T-helper 2 cell treated with Interferon-gamma antibody and Interleukin-4, amounts not matched to agents 100 ng/mL and 5 ng/mL, for 36 hours (primary cell): ENCODE measurements around the gene SMPD1. TPM values are rescaled to one million over a fixed set of nuclear protein-coding genes. Genes with fewer than 3 reads are reported as not detected.

Source experiments
- total RNA-seq: library from RNA; stranded (reverse); gene quantifications from 2 replicates; pipeline ENCODE4 v1.2.3, GENCODE V29; 2022

Gene SMPD1
- total RNA-seq, 1 donor from 2014 or later, result 46.5 TPM

Other genes starting within 250 kb of the SMPD1 start
- not detected in 2 replicates for gene OR52B2, start 220.1 kb upstream of the SMPD1 start, total RNA-seq
- gene OR52W1, start 191.2 kb upstream of the SMPD1 start, total RNA-seq, result not detected in 2 replicates
- not detected in 2 replicates for gene C11orf42, start 184.9 kb upstream of the SMPD1 start, total RNA-seq
- gene FHIP1B, start 155.8 kb upstream of the SMPD1 start, total RNA-seq, result 20.5 and 22.2 TPM in 2 replicates
- gene CNGA4, start 151.4 kb upstream of the SMPD1 start, total RNA-seq, result 0.16 and 0.23 TPM in 2 replicates
- gene CCKBR, start 130.6 kb upstream of the SMPD1 start, total RNA-seq, result not detected in 2 replicates
- gene CAVIN3, start 70.0 kb upstream of the SMPD1 start, total RNA-seq, result 6.2 and 6.8 TPM in 2 replicates
- gene APBB1, start 28.6 kb downstream of the SMPD1 start, total RNA-seq, result 51.1 and 53.9 TPM in 2 replicates
- gene HPX, start 50.5 kb downstream of the SMPD1 start, total RNA-seq, result 0.18 and 0.36 TPM in 2 replicates
- 7.5 and 10.7 TPM in 2 replicates for gene TRIM3, start 83.5 kb downstream of the SMPD1 start, total RNA-seq
- 41.1 and 41.3 TPM in 2 replicates for gene ARFIP2, start 90.9 kb downstream of the SMPD1 start, total RNA-seq
- 32.5 and 33.9 TPM in 2 replicates for gene TIMM10B, start 91.0 kb downstream of the SMPD1 start, total RNA-seq
- 20.1 and 21.2 TPM in 2 replicates for gene DNHD1, start 106.8 kb downstream of the SMPD1 start, total RNA-seq
- 26.9 and 31.4 TPM in 2 replicates for gene RRP8, start 213.1 kb downstream of the SMPD1 start, total RNA-seq
- gene ILK, start 213.3 kb downstream of the SMPD1 start, total RNA-seq, result 128 and 134 TPM in 2 replicates
- 123 and 133 TPM in 2 replicates for gene TAF10, start 221.7 kb downstream of the SMPD1 start, total RNA-seq
- gene TPP1, start 228.9 kb downstream of the SMPD1 start, total RNA-seq, result 63.3 and 64.4 TPM in 2 replicates